Ascending aorta (tissue), 2 donors: Measurements from ENCODE around the gene LCAT. TPM values are rescaled to one million over a fixed set of nuclear protein-coding genes. Genes with fewer than 3 reads are reported as not detected.

Experiments
- DNase-seq, 2 donors: peaks; one replicate each; pipeline ENCODE4 v3.0.0-alpha.2; 2019; ENCODE audit warnings: low spot score in 2 of 2
- H3K27ac ChIP-seq, 2 donors: fragments of 200-600 bp; sonication (generic); one replicate each; pipeline ENCODE4 v1.5.1; 2016 to 2017; ENCODE audit warnings: mild to moderate bottlenecking in 1 of 2
- H3K27me3 ChIP-seq: fragments of 200-600 bp; sonication (generic); one replicate; pipeline ENCODE4 v1.5.1; 2017
- H3K36me3 ChIP-seq, 2 donors: fragments of 200-600 bp; sonication (generic); one replicate each; pipeline ENCODE4 v1.5.1; 2016
- H3K4me1 ChIP-seq, 2 donors: fragments of 200-600 bp; sonication (generic); one replicate each; pipeline ENCODE4 v1.5.1; 2016 to 2017; ENCODE audit warnings: mild to moderate bottlenecking in 1 of 2
- H3K4me3 ChIP-seq, 2 donors: fragments of 200-600 bp; sonication (generic); one replicate each; pipeline ENCODE4 v1.5.1; 2016 to 2017; ENCODE audit warnings: mild to moderate bottlenecking in 1 of 2
- H3K9me3 ChIP-seq, 2 donors: fragments of 200-600 bp; sonication (generic); one replicate each; pipeline ENCODE4 v1.5.1; 2016
- CTCF ChIP-seq, 3 experiments: fragments of 200-600 bp in 2 of 3; fragments of 450-650 bp in 1 of 3; sonication (generic) in 2 of 3; IDR thresholded peaks; one replicate each; pipeline ENCODE4 v1.5.1; 2016 to 2019; ENCODE audit warnings: antibody characterized with exemption in 3 of 3, mild to moderate bottlenecking in 1 of 3, moderate library complexity in 1 of 3
- intact Hi-C: fragments of 100-400 bp; cut with DNase I; formaldehyde crosslinking; loops from one replicate; pipeline ENCODE4 v1.15.1; 2023
- total RNA-seq: library from RNA; depleted of rRNA; stranded (reverse); fragments of >200 nt; gene quantifications from one replicate; pipeline ENCODE4 v1.1.0, GENCODE V29; 2016

Gene LCAT
- total RNA-seq, result 6.6 TPM

- peaks cover 5 to 13% of the 10 kb centered on the region in 2 donors for H3K4me1 ChIP-seq
- intact Hi-C loops, result loop anchor here (5.0 to 10.0 kb wide), 2 partner anchors 127 to 1019 kb away; partner anchors contain the start of gene RRAD
- no peaks in the 10 kb centered on the region for H3K27me3 ChIP-seq
- peaks cover 56 to 80% of the 10 kb centered on the region in 2 donors for H3K36me3 ChIP-seq
- H3K9me3 ChIP-seq, result no peaks in the 10 kb centered on the region
- peak within 1 kb of the TSS; percentile 81 to 86 for H3K27ac ChIP-seq
- H3K4me3 ChIP-seq, result peak within 1 kb of the TSS in 1 of 2 donors; percentile 1
- no peak for TF ChIP-seq CTCF (IDR thresholded peaks at IDR 0.05)
- peak; percentile 31 to 92 for DNase-seq
These were observed at the start of gene LCAT for GRCh38 chr16:67943619-67944504. TSS of gene LCAT (minus strand) at chr16:67944120. CDS start at chr16:67944101, 19 bp downstream.

- peak; percentile 97 to 99 (median 98) for TF ChIP-seq CTCF (IDR thresholded peaks at IDR 0.05)
- H3K9me3 ChIP-seq, result no peaks in the 10 kb centered on the region
- DNase-seq, result peak; percentile 30 to 89
- H3K4me1 ChIP-seq, result peaks cover 4% of the 10 kb centered on the region in 2 donors
- intact Hi-C loops, result loop anchor here (1.0 to 2.0 kb wide), 4 partner anchors 25 to 236 kb away; partner anchors contain the start of genes DDX28, DUS2 and SLC12A4
- H3K27me3 ChIP-seq, result no peaks in the 10 kb centered on the region
- peak overlapping the region; percentile 29 to 55 for H3K4me3 ChIP-seq
- no peaks in the 10 kb centered on the region for H3K36me3 ChIP-seq
- H3K27ac ChIP-seq, result peak overlapping the region; percentile 23 to 26
These were observed 49.5 kb upstream of the LCAT start for GRCh38 chr16:67993207-67994039.

GRCh38 chr16:67992661-67993206 is 48.8 kb upstream of the LCAT start:
- intact Hi-C loops, result loop anchor here (1.0 to 2.0 kb wide), 4 partner anchors 24 to 237 kb away; partner anchors contain the start of genes DDX28, DUS2 and SLC12A4

GRCh38 chr16:67990018-67990386 is 46.1 kb upstream of the LCAT start:
- Histone ChIP-seq H3K4me3 (no peak overlapping the region), H3K36me3 (no peaks in the 10 kb centered on the region), H3K27me3 (no peaks in the 10 kb centered on the region), H3K4me1 (peaks cover 4% of the 10 kb centered on the region in 2 donors), H3K27ac (no peak overlapping the region), H3K9me3 (no peaks in the 10 kb centered on the region)
- intact Hi-C loops, result no loop called here
- no peak for TF ChIP-seq CTCF (IDR thresholded peaks at IDR 0.05)
- DNase-seq, result no peak

More at GRCh38 chr16:67992661-67993206, 48.8 kb upstream of the LCAT start:
- H3K4me1 ChIP-seq, result peaks cover 4% of the 10 kb centered on the region in 2 donors
- H3K27me3 ChIP-seq, result no peaks in the 10 kb centered on the region
- H3K9me3 ChIP-seq, result no peaks in the 10 kb centered on the region
- H3K4me3 ChIP-seq, result peak overlapping the region in 1 of 2 donors; percentile 55
- no peak for DNase-seq
- no peak for TF ChIP-seq CTCF (IDR thresholded peaks at IDR 0.05)
- H3K36me3 ChIP-seq, result no peaks in the 10 kb centered on the region
- no peak overlapping the region for H3K27ac ChIP-seq

- no peak for DNase-seq
- H3K27ac ChIP-seq, result no peak overlapping the region
- H3K4me3 ChIP-seq, result no peak overlapping the region
- no peaks in the 10 kb centered on the region for H3K36me3 ChIP-seq
- no peaks in the 10 kb centered on the region for H3K27me3 ChIP-seq
- peaks cover 4% of the 10 kb centered on the region in 2 donors for H3K4me1 ChIP-seq
- no peaks in the 10 kb centered on the region for H3K9me3 ChIP-seq
- no peak for TF ChIP-seq CTCF (IDR thresholded peaks at IDR 0.05)
- intact Hi-C loops, result no loop called here
These were observed 45.5 kb upstream of the LCAT start for GRCh38 chr16:67989322-67990017.
